T-helper 1 cell treated with Interleukin-12 subunit alpha and Interleukin-12 subunit beta and Interleukin-4 antibody, amounts not matched to agents 30 ng/mL and 1 ng/mL, for 36 hours (primary cell): ENCODE measurements around the gene NF1. TPM values are rescaled to one million over a fixed set of nuclear protein-coding genes. Genes with fewer than 3 reads are reported as not detected.
"Not testable (repeated sequence)": the region's sequence is repeated elsewhere in the genome, so short reads cannot be mapped to it uniquely, and the experiment has no call there.

Experiments used
- intact Hi-C: fragments of 100-400 bp; cut with micrococcal nuclease; formaldehyde crosslinking; loops from one replicate; pipeline ENCODE4 v1.15.1; 2024
- total RNA-seq: library from RNA; stranded (reverse); gene quantifications from 2 replicates; pipeline ENCODE4 v1.2.3, GENCODE V29; 2022

Gene NF1
- total RNA-seq = 24.0 and 25.0 TPM in 2 replicates

GRCh38 chr17:31094600-31095235 lies at the start of gene NF1:
TSS of gene NF1 (plus strand) at chr17:31094977. CDS start at chr17:31095310, 333 bp downstream.
- intact Hi-C loops = loop anchor here (1.0 kb wide), 3 partner anchors 65 to 188 kb away; partner anchors contain the start of gene TEFM

- intact Hi-C loops = not testable (repeated sequence)
Measured at GRCh38 chr17:31046856-31047425, 47.8 kb upstream of the NF1 start.

- intact Hi-C loops = no loop called here
Measured at GRCh38 chr17:31048142-31048541, 46.6 kb upstream of the NF1 start.

GRCh38 chr17:31048780-31049179 lies 46.0 kb upstream of the NF1 start:
- intact Hi-C loops = no loop called here

GRCh38 chr17:31050948-31051347 lies 43.8 kb upstream of the NF1 start:
- intact Hi-C loops = no loop called here

- intact Hi-C loops = no loop called here
Measured at GRCh38 chr17:31051506-31051905, 43.3 kb upstream of the NF1 start.

GRCh38 chr17:31052187-31052889 lies 42.4 kb upstream of the NF1 start:
- intact Hi-C loops = no loop called here

- intact Hi-C loops = no loop called here
Measured at GRCh38 chr17:31053071-31053470, 41.7 kb upstream of the NF1 start.

- intact Hi-C loops = no loop called here
Measured at GRCh38 chr17:31054761-31055160, 40.0 kb upstream of the NF1 start.

- intact Hi-C loops = no loop called here
Measured at GRCh38 chr17:31058976-31059375, 35.8 kb upstream of the NF1 start.

- intact Hi-C loops = loop anchor here (10.0 kb wide), 2 partner anchors 64 to 156 kb away; partner anchors contain the start of gene TEFM
Measured at GRCh38 chr17:31060791-31061550, 33.8 kb upstream of the NF1 start.

- intact Hi-C loops = loop anchor here (10.0 kb wide), 2 partner anchors 63 to 157 kb away; partner anchors contain the start of gene TEFM
Measured at GRCh38 chr17:31061678-31062077, 33.1 kb upstream of the NF1 start.

GRCh38 chr17:31062346-31062745 lies 32.4 kb upstream of the NF1 start:
- intact Hi-C loops = loop anchor here (10.0 kb wide), 2 partner anchors 62 to 158 kb away; partner anchors contain the start of gene TEFM

GRCh38 chr17:31064707-31065106 lies 30.1 kb upstream of the NF1 start:
- intact Hi-C loops = loop anchor here (10.0 kb wide), 2 partner anchors 60 to 160 kb away; partner anchors contain the start of gene TEFM

- intact Hi-C loops = loop anchor here (2.0 to 10.0 kb wide), 3 partner anchors 57 to 305 kb away; partner anchors contain the start of gene TEFM
Measured at GRCh38 chr17:31067691-31068184, 27.0 kb upstream of the NF1 start.

- intact Hi-C loops = loop anchor here (2.0 to 10.0 kb wide), 3 partner anchors 57 to 305 kb away; partner anchors contain the start of gene TEFM
Measured at GRCh38 chr17:31068291-31068690, 26.5 kb upstream of the NF1 start.

GRCh38 chr17:31072186-31072585 lies 22.6 kb upstream of the NF1 start:
- intact Hi-C loops = no loop called here

- intact Hi-C loops = no loop called here
Measured at GRCh38 chr17:31073411-31073810, 21.4 kb upstream of the NF1 start.

GRCh38 chr17:31074772-31075555 lies 19.8 kb upstream of the NF1 start:
- intact Hi-C loops = no loop called here

GRCh38 chr17:31078290-31078689 lies 16.5 kb upstream of the NF1 start:
- intact Hi-C loops = no loop called here
